NCI-H524 treated with DMSO at 0.1 percent for 48 hours (cell line): Measurements from ENCODE around the gene TEX53.

Experiments used
- DNase-seq: peaks from one replicate; lab custom pipeline; 2025; lab: John Stamatoyannopoulos, UW

Gene TEX53

GRCh38 chr9:114678795-114679194 is 21.2 kb upstream of the TEX53 start:
- no peak for DNase-seq

GRCh38 chr9:114678130-114678529 is 20.5 kb upstream of the TEX53 start:
- no peak for DNase-seq

- DNase-seq = no peak
These were observed 19.8 kb upstream of the TEX53 start for GRCh38 chr9:114677418-114677817.

GRCh38 chr9:114676901-114677300 is 19.3 kb upstream of the TEX53 start:
- DNase-seq = no peak

- DNase-seq = no peak
These were observed 17.4 kb upstream of the TEX53 start for GRCh38 chr9:114674798-114675540.

GRCh38 chr9:114674076-114674797 is 16.6 kb upstream of the TEX53 start:
- no peak for DNase-seq

GRCh38 chr9:114671605-114672004 is 14.0 kb upstream of the TEX53 start:
- DNase-seq = no peak

- DNase-seq = no peak
These were observed 12.4 kb upstream of the TEX53 start for GRCh38 chr9:114669961-114670360.

- no peak for DNase-seq
These were observed 10.5 kb upstream of the TEX53 start for GRCh38 chr9:114668146-114668545.

GRCh38 chr9:114666851-114667250 is 9.2 kb upstream of the TEX53 start:
- no peak for DNase-seq

- no peak for DNase-seq
These were observed 8.8 kb upstream of the TEX53 start for GRCh38 chr9:114666401-114666800.

GRCh38 chr9:114664181-114664580 is 6.6 kb upstream of the TEX53 start:
- no peak for DNase-seq

GRCh38 chr9:114662081-114662989 is 4.7 kb upstream of the TEX53 start:
- DNase-seq = no peak

GRCh38 chr9:114656301-114656700 is 1.3 kb downstream of the TEX53 start:
- no peak for DNase-seq

- DNase-seq = no peak
These were observed 1.9 kb downstream of the TEX53 start for GRCh38 chr9:114655689-114656088.

- DNase-seq = no peak
These were observed 3.9 kb downstream of the TEX53 start for GRCh38 chr9:114653556-114654159.

GRCh38 chr9:114652776-114653555 is 4.6 kb downstream of the TEX53 start:
- no peak for DNase-seq

- DNase-seq = no peak
These were observed 13.7 kb downstream of the TEX53 start for GRCh38 chr9:114643896-114644295.

- no peak for DNase-seq
These were observed 14.6 kb downstream of the TEX53 start for GRCh38 chr9:114643001-114643400.

- DNase-seq = no peak
These were observed 15.6 kb downstream of the TEX53 start for GRCh38 chr9:114641967-114642366.

GRCh38 chr9:114638404-114638803 is 19.2 kb downstream of the TEX53 start:
- no peak for DNase-seq
